ENCODE results near the gene P2RY11.

The P2RY11 gene

GRCh38 chr19:10111405-10111811 lies at the start of gene P2RY11:
TSS of gene P2RY11 (plus strand) at chr19:10111693. CDS start at chr19:10111722, 29 bp downstream.
- no peak for DNase-seq (ENCODE audit: low spot score)

- no peak for DNase-seq (ENCODE audit: low spot score)
Measured at GRCh38 chr19:10061717-10062310, 49.7 kb upstream of the P2RY11 start.

GRCh38 chr19:10068205-10068604 lies 43.3 kb upstream of the P2RY11 start:
- DNase-seq (ENCODE audit: low spot score): no peak

DNA sequence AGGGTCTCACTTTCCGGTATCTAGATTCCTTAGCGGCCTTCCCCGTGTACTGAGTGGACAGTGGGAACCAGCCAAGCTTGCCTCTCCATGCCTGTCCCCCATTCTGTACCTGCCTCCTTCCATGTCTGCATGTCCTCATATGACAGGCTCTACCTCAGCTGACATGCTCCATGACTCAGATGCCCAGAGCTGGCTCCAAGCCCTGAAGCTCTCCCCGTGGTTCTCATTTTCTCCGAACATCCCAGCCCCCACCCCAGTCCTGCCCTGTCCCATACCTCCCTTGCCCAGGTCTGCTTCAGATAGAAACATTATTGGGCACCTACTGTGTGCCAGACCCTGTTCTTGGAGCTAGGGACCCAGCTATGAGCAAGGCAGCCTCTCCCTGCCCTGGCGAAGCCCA lies 42.4 kb upstream of the P2RY11 start:
- DNase-seq (ENCODE audit: low spot score): no peak

- DNase-seq (ENCODE audit: low spot score): no peak
Measured at GRCh38 chr19:10070730-10071446, 40.6 kb upstream of the P2RY11 start.

- DNase-seq (ENCODE audit: low spot score): no peak
Measured at GRCh38 chr19:10074153-10074552, 37.3 kb upstream of the P2RY11 start.

DNA sequence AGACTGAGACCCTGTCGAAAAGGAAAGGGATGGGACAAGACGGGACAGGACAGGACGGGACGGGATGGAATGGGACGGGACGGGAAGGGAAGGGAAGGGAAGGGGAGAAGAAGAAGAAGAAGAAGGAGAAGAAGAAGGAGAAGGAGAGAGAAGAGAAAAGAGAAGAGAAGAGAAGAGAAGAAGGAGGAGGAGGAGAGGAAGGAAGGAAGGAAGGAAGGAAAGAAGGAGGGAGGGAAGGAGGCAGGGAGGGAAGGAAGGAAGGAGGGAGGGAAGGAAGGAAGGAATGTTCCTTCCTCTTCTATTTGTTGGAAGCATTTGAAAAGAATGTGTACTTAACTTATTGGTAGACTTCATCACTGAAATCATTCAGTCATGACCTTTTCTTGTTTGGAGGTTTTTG lies 35.0 kb upstream of the P2RY11 start:
- DNase-seq (ENCODE audit: low spot score): no peak

- DNase-seq (ENCODE audit: low spot score): no peak
Measured at GRCh38 chr19:10078329-10078728, 33.2 kb upstream of the P2RY11 start.

- no peak for DNase-seq (ENCODE audit: low spot score)
Measured at GRCh38 chr19:10079031-10079453, 32.5 kb upstream of the P2RY11 start.

DNA sequence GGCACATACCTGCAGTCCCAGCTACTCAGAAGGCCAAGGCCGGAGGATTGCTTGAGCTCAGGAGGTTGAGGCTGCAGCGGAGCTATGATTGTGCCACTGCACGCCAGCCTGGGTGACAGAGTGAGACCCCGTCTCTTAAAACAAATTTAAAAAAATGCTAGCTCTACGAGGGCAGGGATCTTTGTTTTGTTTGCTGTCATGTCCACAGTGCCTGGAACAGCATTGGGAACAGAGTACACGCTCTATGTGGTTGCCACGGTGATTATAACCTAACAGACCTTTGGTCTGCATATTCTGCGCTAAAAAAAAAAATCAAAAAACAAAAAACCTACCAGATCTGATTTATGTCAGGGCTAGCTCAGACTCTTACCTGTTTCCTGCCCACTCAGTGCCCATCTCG lies 27.6 kb upstream of the P2RY11 start:
- DNase-seq (ENCODE audit: low spot score): no peak

- DNase-seq (ENCODE audit: low spot score): no peak
Measured at GRCh38 chr19:10084803-10085202, 26.7 kb upstream of the P2RY11 start.

GRCh38 chr19:10085641-10086590 lies 25.6 kb upstream of the P2RY11 start, which contains the start of gene SHFL:
TSS of gene SHFL (plus strand) at chr19:10086317. CDS start at chr19:10086428, 111 bp downstream.
- peak; percentile 83 for DNase-seq (ENCODE audit: low spot score)

GRCh38 chr19:10086591-10087192 lies 24.8 kb upstream of the P2RY11 start:
- DNase-seq (ENCODE audit: low spot score): no peak

- DNase-seq (ENCODE audit: low spot score): no peak
Measured at GRCh38 chr19:10087296-10088061, 24.0 kb upstream of the P2RY11 start.

DNA sequence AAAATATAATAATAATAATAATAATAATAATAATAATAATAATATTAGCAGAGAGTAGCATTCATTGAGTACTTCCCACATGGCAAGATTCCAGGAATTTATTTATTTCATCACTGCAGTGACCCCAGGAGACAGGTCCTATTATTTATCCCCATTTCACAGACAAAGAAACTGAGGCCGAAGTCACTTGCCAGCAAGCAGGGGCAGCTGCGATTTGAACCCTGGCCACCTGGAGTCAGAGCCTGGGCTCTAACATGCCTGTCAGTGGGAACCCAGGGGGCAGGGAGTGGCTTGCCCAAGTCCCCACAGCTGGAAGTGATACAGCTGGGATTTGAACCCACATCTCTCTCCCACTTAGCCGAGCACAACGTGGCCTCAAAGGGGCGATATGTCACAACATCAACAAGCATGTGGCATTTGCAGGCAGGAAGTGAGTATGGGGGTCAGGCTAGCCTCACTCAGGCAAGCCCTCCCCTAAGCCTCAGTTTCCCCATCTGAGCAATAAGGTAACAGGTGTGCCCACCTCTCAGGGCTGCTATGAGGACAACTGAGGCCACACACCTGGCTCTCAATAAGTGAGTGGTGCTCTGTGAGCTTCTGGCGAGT lies 22.4 kb upstream of the P2RY11 start:
- no peak for DNase-seq (ENCODE audit: low spot score)

- DNase-seq (ENCODE audit: low spot score): no peak
Measured at GRCh38 chr19:10089801-10090375, 21.6 kb upstream of the P2RY11 start.

DNA sequence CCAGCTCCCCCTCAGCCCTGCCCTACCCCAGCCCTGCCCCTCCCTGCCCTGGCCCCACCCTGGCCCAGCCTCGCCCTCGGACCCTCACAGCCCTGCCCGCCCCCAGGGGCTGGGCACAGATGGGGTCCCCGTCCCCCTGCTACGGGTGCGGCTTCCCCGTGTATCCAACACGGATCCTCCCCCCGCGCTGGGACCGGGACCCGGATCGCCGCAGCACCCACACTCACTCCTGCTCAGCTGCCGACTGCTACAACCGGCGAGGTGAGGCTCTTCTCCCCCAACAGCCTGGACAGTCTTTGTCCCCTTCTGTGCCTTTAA lies 20.2 kb upstream of the P2RY11 start:
- no peak for DNase-seq (ENCODE audit: low spot score)

GRCh38 chr19:10091895-10092641 lies 19.4 kb upstream of the P2RY11 start:
- no peak for DNase-seq (ENCODE audit: low spot score)

DNA sequence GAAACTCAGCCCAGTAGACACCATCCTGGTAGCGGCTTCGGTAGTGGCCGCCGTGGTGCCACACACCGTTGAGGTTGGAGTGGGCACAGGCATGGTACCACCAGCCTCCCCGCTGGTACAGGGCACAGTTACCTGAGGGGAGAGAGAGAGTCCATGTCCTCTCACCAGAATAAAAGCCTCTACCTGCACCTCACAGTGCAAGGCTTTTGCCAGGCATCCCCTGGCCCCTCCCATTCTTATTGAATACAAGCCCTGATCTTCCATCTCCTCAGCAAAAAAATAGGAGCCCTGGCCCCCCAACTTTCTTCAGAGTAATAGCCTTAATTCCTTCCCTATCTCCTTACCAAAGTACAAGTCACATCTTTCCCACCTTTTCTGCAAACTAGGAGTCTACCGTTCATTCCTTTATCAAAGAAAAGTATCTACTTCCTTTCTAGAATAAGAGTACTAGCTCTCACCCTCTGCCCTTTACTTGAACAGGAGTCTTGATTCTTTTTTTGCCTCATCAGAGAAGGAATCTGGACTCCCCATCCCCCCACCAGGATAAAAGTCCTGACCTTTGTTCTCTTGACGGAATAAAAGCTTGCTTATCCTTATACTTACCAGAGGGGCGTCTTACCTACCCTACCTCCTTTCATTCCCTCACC lies 18.7 kb upstream of the P2RY11 start:
- no peak for DNase-seq (ENCODE audit: low spot score)

Data from HuH-7 (cell line).